HG02938 (cell line): ENCODE results near the gene PIGP.
"Not testable (repeated sequence)": the region's sequence is repeated elsewhere in the genome, so short reads cannot be mapped to it uniquely, and the experiment has no call there.

Experiments used
- ATAC-seq: cut with Tn5 transposase; IDR thresholded peaks from one replicate; pipeline ENCODE4 v1.9.1; 2021; ENCODE audit warnings: mild to moderate bottlenecking, moderate library complexity; ENCODE audit not compliant: unreplicated experiment

PIGP gene

DNA sequence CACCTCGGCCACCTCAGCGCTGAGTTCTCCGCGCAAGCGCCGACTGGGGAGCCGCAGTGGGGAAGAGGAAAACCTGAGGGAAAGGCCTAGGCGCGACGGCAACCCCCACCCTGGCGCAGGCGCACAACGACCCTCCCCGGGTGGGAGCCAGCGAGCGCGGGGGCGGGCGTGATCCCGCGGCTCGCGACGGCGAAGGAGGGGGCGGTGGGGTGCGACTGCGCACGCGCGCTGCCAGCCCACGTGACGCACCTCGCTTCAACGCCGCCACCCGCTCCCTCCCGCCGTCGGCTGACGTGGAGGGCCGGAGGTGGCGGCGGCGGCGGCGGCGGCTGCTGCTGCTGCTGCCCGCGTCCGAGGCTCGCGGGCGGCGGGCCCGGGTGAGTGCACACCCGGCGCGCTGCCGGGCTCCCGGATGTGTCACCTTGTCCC lies at the start of gene PIGP, which contains the start of gene TTC3:
Gene PIGP (minus strand): TSS at position 84 of the 429 bp plus-strand sequence. CDS start 556 bp downstream, outside the sequence.
Gene TTC3 (plus strand): TSS at position 267 of the 429 bp plus-strand sequence. CDS start 14,004 bp downstream, outside the sequence.
- ATAC-seq: peak; percentile 55

- ATAC-seq: no peak
Measured at GRCh38 chr21:37119421-37120218, 46.7 kb upstream of the PIGP start.

DNA sequence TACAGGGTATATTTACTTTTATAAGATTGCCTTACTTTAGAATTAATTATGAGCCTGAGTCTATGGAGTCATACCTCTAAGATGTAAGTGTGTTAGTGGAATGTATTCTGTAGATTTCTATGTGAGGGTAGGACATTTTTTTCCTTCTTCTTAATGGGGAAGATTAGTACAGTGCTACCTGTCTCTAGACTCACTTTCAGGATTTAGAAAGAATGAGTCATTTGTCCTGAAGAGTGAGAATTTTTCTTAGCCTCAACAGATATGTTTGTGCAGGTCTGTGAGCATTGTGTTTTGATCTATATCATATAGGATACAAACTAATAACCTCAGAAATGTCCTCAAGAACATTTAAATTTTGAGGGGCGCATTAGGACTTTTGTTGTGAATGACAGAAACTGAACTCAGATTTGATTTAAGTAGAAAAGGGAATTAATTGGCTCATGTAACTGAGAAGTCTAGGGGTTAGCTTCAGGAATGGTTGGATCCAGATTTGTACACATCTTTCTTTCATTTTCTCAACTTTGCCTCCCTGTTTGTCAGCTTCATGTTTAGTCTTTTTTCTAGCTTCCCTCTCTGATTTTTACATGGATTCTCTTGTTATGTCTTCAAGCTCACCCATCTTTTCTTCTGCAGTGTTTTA lies 45.4 kb upstream of the PIGP start:
- no peak for ATAC-seq

- ATAC-seq: no peak
Measured at GRCh38 chr21:37117204-37117603, 44.3 kb upstream of the PIGP start.

DNA sequence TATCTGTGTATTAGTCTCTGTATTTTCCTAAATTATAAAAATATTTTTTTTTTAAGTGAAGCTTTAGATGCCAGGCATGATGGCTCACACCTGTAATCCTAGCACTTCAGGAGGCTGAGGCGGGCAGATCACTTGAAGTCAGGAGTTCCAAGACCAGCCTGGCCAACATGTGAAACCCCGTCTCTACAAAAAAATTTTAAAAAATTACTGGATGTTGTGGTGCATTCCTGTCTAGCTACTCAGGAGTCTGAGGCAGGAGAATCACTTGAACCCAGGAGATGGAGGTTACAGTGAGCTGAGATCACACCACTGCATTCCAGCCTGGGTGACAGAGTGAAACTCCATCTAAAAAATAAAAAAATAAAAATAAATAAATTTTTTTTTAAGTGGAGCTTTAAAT lies 43.6 kb upstream of the PIGP start:
- not testable (repeated sequence) for ATAC-seq

DNA sequence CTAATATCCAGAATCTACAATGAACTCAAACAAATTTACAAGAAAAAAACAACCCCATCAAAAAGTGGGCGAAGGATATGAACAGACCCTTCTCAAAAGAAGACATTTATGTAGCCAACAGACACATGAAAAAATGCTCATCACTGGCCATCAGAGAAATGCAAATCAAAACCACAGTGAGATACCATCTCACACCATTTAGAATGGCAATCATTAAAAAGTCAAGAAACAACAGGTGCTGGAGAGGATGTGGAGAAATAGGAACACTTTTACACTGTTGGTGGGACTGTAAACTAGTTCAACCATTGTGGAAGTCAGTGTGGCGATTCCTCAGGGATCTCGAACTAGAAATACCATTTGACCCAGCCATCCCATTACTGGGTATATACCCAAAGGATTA lies 41.4 kb upstream of the PIGP start:
- not testable (repeated sequence) for ATAC-seq

- not testable (repeated sequence) for ATAC-seq
Measured at GRCh38 chr21:37111029-37111428, 38.2 kb upstream of the PIGP start.

GRCh38 chr21:37106998-37107397 lies 34.1 kb upstream of the PIGP start:
- ATAC-seq: no peak

DNA sequence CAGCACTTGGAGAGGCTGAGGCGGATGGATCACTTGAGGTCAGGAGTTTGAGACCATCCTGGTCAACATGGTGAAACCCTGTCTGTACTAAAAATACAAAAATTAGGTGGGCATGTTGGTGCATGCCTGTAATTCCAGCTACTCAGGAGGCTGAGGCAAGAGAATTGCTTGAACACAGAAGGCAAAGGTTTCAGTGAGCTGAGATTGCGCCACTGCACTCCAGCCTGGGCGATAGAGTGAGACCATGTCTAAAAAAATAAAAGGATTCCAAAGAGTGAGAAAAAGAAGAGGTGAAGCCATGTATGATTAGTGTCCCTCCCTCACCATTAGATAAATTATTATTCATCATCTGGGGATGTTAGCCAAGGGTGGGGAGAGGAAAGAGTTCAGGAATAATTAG lies 29.9 kb upstream of the PIGP start:
- not testable (repeated sequence) for ATAC-seq

DNA sequence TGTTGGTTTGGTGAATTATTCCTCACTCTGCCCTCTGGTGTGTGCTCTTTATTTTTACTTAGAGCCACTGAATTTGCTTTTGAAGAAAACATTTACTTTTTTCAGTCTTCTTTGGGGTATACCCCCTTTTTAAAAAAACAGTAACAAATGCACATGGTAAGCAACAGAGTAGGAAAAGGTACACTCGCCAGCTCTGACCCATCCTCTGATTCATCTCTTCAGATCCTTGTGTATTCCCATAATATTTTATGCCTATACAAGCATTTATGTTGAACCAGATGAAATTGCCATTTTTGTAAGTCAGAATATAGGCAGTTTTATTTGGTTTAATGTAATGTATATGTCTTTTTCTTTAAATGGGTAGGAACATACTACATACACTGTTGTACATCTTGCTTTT lies 28.5 kb upstream of the PIGP start:
- ATAC-seq: no peak

GRCh38 chr21:37100316-37100715 lies 27.4 kb upstream of the PIGP start:
- ATAC-seq: no peak

GRCh38 chr21:37098751-37099150 lies 25.9 kb upstream of the PIGP start:
- no peak for ATAC-seq

GRCh38 chr21:37095821-37096220 lies 22.9 kb upstream of the PIGP start:
- no peak for ATAC-seq

DNA sequence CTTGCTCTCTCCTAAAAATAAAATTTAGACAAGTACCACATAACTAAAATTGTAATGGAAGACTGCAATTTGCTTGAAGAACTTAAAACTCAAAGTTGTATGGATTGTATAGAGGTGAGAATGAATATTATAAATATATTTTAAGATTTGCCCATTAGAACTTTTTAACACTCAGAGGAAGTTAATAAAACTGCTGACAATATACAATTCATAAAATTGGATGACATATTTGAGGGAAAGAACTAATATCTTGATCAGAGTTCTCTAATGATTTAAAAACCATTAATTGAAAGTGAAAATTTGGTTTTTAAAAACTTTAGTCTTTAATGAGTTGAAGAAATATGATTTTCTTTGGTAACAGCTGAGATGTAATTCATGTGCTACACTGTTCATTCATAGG lies 21.1 kb upstream of the PIGP start:
- ATAC-seq: no peak

DNA sequence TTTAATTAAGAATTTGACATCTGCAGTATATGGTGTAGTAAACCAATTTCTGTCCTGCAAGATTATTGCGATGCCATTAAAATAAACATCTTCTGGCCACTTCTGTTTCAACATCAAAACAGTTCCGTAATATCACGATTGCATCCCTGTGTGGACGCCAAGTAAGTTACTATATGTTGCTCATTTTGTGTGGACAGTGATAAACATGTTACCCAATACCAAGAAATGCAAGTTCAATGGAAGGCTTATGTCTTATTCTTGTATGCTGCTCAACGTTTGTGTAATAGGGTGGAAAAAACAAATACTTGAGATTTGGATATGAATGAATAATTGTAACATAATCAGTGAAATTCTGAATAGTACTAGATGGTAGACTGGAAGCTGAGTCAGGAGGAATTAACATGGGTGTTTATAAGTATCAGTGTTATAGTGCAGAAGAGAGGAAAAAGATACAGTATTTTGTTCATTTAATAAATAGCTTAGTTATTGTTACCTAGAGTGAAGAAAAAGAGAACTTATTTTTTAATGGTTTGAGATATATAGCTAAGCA lies 15.4 kb upstream of the PIGP start:
- ATAC-seq: no peak

DNA sequence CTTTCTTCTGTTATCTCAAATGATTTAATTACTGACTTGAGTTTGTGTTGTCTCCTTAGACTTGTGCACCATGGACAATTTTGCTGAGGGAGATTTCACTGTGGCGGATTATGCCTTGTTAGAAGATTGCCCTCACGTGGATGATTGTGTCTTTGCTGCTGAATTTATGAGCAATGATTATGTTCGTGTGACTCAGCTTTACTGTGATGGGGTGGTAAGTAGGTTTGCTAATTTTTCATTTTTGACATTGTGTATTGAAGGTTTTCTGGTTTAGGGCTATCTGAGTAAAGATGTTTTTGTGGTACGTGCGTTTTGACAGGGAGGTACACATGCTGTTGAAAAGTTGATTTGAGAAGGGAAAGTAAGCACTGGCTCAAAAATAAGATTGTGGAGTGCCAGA lies 14.3 kb upstream of the PIGP start:
- no peak for ATAC-seq

- no peak for ATAC-seq
Measured at GRCh38 chr21:37085726-37086125, 12.9 kb upstream of the PIGP start.

DNA sequence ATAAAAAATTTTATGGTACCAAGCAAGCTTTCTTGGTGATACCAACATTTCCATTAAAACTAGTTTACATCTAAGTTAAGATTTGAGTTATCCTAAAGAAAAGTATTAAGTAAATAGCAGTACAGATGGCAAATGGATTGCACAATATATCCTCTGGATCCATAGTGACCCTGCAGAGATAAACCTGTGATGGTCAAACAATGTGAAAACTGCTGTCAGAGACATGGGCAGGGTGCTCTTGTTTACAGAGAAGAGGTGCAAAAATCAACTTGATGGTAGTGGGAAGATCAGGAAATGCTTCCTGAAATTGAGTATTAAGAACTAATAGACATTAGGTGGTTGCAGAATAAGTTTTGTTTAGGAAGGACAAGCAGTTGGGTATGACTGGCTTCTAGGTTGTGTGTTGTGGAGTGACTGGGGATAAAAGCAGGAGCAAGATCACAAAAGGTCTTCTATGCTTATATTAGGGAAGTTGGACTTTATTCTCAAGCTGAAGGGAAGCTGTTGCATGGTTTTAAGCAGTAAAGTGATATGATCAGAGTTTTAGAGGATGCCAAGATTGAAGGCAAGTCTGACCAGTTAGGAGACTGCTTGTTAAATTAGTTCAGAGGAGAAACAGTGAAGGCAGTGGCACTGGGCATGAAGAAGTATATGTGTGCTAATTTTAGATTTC lies 10.1 kb upstream of the PIGP start:
- ATAC-seq: no peak

GRCh38 chr21:37082375-37082774 lies 9.5 kb upstream of the PIGP start:
- no peak for ATAC-seq

DNA sequence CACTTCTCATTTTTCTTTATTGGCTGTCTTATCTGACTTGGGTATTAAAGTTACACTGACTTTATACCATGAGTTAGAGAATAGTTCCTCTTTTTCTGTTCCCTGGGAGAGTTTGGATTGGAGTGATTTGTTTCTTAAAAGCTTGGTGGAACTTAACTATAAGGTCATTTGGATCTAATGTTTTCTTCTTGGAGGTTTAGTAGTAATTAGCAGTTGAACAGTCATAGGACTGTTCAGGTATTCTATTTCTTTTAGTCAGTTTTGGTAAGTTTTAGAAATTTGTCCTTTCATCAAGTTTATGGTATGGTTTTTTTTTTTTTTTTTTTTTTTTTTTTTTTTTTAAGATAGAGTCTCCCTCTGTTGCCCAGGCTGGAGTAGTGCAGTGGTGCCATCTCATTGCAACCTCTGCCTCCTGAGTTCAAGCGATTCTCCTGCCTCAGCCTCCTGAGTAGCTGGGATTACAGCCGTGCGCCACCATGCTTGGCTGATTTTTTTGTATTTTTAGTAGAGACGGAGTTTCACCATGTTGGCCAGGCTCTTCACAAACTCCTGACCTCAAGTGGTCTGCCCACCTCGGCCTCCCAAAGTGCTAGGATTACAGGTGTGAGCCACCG lies 6.4 kb upstream of the PIGP start:
- ATAC-seq: no peak

DNA sequence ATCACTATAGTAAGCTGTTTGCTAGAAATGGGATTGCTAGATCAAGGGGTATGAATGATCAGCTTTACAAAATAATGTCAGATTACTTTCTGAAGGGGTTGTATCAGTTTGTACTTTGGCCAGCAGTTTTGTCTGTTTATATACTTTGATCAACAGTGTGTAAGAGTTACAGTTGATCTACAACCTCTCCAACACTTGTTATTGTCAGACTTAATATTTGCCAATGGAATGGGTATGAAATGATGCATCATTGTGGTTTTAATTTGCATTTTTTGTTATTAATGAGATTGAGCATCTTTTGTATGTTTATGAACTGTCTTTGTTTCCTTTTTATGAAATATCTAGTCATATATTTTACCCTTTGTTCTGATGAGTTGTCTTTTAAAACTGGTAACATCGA lies 4.5 kb upstream of the PIGP start:
- ATAC-seq: no peak
